Esophagus muscularis mucosa (tissue), 3 donors: Measurements from ENCODE around the gene DOCK2.

Experiments used
- POLR2A ChIP-seq: fragments of 450-650 bp; IDR thresholded peaks from one replicate; pipeline ENCODE4 v1.6.1; 2017; ENCODE audit warnings: antibody characterized with exemption, moderate library complexity, mild to moderate bottlenecking, low read depth
- POLR2AphosphoS5 ChIP-seq, 2 donors: sonication (generic); formaldehyde crosslinking; IDR thresholded peaks; one replicate each; pipeline ENCODE4 v1.6.1; 2017; ENCODE audit warnings: antibody characterized with exemption in 2 of 2
- TF ChIP-seq, protein P1 (sequence below), 3 experiments: fragments of 200-600 bp in 2 of 3; fragments of 450-650 bp in 1 of 3; sonication (generic) in 2 of 3; IDR thresholded peaks; one replicate each; pipeline ENCODE4 v1.5.1; 2017 to 2019; ENCODE audit warnings: antibody characterized with exemption in 3 of 3, mild to moderate bottlenecking in 2 of 3, moderate library complexity in 1 of 3

DNA sequence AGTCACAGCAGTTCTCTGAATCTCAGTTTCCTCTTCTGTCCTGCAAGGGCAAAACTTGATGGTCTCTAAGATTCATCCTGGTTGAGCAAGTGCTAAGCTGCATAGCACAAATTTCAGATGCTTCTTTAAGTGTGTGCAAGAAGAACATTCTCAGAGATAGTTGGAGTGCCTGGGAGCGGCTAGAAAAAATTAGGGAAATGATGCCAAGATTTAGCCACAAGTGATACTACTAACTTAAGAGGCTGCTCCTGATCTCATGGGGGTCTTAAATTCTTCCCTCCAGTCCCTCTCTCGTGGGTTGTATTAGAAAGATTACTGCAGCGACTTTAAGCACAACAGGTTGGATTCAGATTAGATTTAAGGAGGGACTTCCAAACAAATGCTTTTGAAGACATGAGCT is 319.1 kb downstream of the DOCK2 start:
- TF ChIP-seq, protein P1, sequence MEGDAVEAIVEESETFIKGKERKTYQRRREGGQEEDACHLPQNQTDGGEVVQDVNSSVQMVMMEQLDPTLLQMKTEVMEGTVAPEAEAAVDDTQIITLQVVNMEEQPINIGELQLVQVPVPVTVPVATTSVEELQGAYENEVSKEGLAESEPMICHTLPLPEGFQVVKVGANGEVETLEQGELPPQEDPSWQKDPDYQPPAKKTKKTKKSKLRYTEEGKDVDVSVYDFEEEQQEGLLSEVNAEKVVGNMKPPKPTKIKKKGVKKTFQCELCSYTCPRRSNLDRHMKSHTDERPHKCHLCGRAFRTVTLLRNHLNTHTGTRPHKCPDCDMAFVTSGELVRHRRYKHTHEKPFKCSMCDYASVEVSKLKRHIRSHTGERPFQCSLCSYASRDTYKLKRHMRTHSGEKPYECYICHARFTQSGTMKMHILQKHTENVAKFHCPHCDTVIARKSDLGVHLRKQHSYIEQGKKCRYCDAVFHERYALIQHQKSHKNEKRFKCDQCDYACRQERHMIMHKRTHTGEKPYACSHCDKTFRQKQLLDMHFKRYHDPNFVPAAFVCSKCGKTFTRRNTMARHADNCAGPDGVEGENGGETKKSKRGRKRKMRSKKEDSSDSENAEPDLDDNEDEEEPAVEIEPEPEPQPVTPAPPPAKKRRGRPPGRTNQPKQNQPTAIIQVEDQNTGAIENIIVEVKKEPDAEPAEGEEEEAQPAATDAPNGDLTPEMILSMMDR (IDR thresholded peaks at IDR 0.05) = no peak
- TF ChIP-seq POLR2A (no peak), POLR2AphosphoS5 (IDR thresholded peaks at IDR 0.05) (no peak)
